T-cell (primary cell): ENCODE data around the gene DNAJC6. TPM values are rescaled to one million over a fixed set of nuclear protein-coding genes. Genes with fewer than 3 reads are reported as not detected.

Experiments
- ATAC-seq, 4 experiments: fragments of 200-7000 bp in 3 of 4; fragments of 150-1000 bp in 1 of 4; cut with Tn5 transposase; replicated peaks in 1 of 4; 1 replicate in 3 of 4; 2 replicates in 1 of 4; pipeline ENCODE4 v1.10.0; 2021; ENCODE audit warnings: moderate library complexity in 3 of 4, mild to moderate bottlenecking in 2 of 4, moderate number of reproducible peaks in 1 of 4
- CTCF ChIA-PET, 2 donors: fragments of 300-600 bp; sonication (Branson Sonifier 250); formaldehyde crosslinking; loops; one replicate each; lab custom pipeline; 2022; ENCODE audit warnings: antibody characterized with exemption in 2 of 2; lab: Charles Lee
- POLR2A ChIA-PET, 2 donors: fragments of 300-600 bp; sonication (Branson Sonifier 250); formaldehyde crosslinking; loops; one replicate each; lab custom pipeline; 2022; ENCODE audit warnings: antibody characterized with exemption in 2 of 2; lab: Charles Lee
- DNase-seq, 35 experiments: peaks; one replicate each; pipeline versions ENCODE4 v3.0.0 to v3.0.0-alpha.2; 2013 to 2023
- H3K27ac ChIP-seq: one replicate; pipeline ENCODE4 v1.5.1; 2013; ENCODE audit warnings: low read length
- H3K27me3 ChIP-seq, 2 experiments: replicated peaks in 1 of 2; 1 replicate in 1 of 2; 2 replicates in 1 of 2; pipeline versions ENCODE4 v1.6.1 to v1.7.0; 2013; ENCODE audit warnings: low read length in 1 of 2, mixed read lengths in 1 of 2; ENCODE audit not compliant: control insufficient read depth in 2 of 2, insufficient read depth in 2 of 2; ENCODE audit errors: extremely low read depth in 1 of 2
- H3K36me3 ChIP-seq, 2 donors: 1 replicate in 1 of 2; 2 replicates in 1 of 2; pipeline versions ENCODE4 v1.6.1 to v1.7.0; 2013; ENCODE audit warnings: low read length in 1 of 2; ENCODE audit not compliant: control insufficient read depth in 2 of 2, insufficient read depth in 1 of 2; ENCODE audit errors: extremely low read depth in 1 of 2
- H3K4me1 ChIP-seq, 2 experiments: 1 replicate in 1 of 2; 2 replicates in 1 of 2; pipeline versions ENCODE4 v1.6.1 to v1.7.0; 2013; ENCODE audit warnings: low read length in 2 of 2, mixed read lengths in 1 of 2; ENCODE audit not compliant: insufficient read depth in 2 of 2, control insufficient read depth in 1 of 2; ENCODE audit errors: extremely low read depth in 1 of 2
- H3K4me3 ChIP-seq, 2 donors: 1 replicate in 1 of 2; 2 replicates in 1 of 2; pipeline versions ENCODE4 v1.5.1 to v1.7.0; 2013; ENCODE audit warnings: mild to moderate bottlenecking in 2 of 2, low read length in 1 of 2, moderate library complexity in 1 of 2; ENCODE audit not compliant: control insufficient read depth in 1 of 2; ENCODE audit errors: extremely low read depth in 1 of 2
- H3K9me3 ChIP-seq: 2 replicates; pipeline ENCODE4 v1.7.0; 2013
- H3K27ac Mint-ChIP-seq, 2 donors: one replicate each; pipeline ENCODE4 v1.8.0; 2020 to 2021; ENCODE audit warnings: mild to moderate bottlenecking in 2 of 2, mixed read lengths in 2 of 2
- H3K27me3 Mint-ChIP-seq, 2 donors: one replicate each; pipeline ENCODE4 v1.8.0; 2021 to 2022; ENCODE audit warnings: mixed read lengths in 2 of 2
- H3K36me3 Mint-ChIP-seq: one replicate; pipeline ENCODE4 v1.8.0; 2021; ENCODE audit warnings: mixed read lengths
- H3K4me1 Mint-ChIP-seq, 3 donors: one replicate each; pipeline ENCODE4 v1.8.0; 2020 to 2022; ENCODE audit warnings: mixed read lengths in 3 of 3, mild to moderate bottlenecking in 1 of 3
- H3K4me3 Mint-ChIP-seq, 3 donors: one replicate each; pipeline ENCODE4 v1.8.0; 2020 to 2022; ENCODE audit warnings: mild to moderate bottlenecking in 3 of 3, mixed read lengths in 3 of 3, moderate library complexity in 3 of 3
- H3K9me3 Mint-ChIP-seq, 3 donors: one replicate each; pipeline ENCODE4 v1.8.0; 2020 to 2022; ENCODE audit warnings: mixed read lengths in 3 of 3
- WGBS: methylation state at CpG from one replicate; pipeline ENCODE4 v1.1.5; 2013; ENCODE audit warnings: missing lambda C conversion rate; ENCODE audit not compliant: insufficient coverage; 5-methylcytosine and 5-hydroxymethylcytosine counted together
- total RNA-seq, 35 experiments: library from RNA in 6 of 35; stranded (reverse) in 6 of 35; fragments of 120-200 nt in 1 of 35; gene quantifications; one replicate each; pipeline versions ENCODE4 v1.2.1 to v1.2.4 and lab custom pipeline; 2013 to 2026

Gene DNAJC6
- total RNA-seq, 5 donors from 2014 or later (not counting 1 experiment from before 2014, with no cell fraction given) = 1.4 to 5.2 (median 2.4) TPM

DNA sequence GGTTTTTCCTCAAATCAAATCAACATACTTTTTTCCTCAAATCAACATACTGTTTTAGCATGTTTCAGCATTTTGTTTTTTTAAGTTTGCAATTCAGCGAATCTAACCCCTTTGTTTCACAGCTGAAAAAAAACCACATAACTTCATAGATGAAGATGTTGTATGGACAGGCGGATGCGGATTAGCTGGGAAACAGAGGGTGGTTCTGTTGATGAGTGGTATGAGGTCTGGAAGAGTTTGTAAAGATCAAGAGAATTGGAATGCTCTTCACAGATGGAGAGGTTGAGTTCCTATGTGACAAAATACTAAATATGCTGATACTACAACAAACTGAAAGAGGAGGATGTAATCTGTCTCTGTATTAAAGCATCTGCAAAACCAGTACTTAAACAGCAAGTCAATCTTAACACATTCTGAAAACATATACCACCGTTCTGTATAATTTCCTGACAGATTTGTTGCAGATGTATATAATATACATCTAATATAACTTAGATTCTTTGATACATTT, 100.5 kb downstream of the DNAJC6 start:
- Histone ChIP-seq H3K27ac (no peak overlapping the region), H3K27me3 (peaks cover 0 to 4% of the 10 kb centered on the region in 2 experiments), H3K4me1 (no peaks in the 10 kb centered on the region), H3K4me3 (no peak overlapping the region), H3K9me3 (no peaks in the 10 kb centered on the region), H3K36me3 (no peaks in the 10 kb centered on the region)
- Mint-ChIP-seq H3K4me1 (no peaks in the 10 kb centered on the region), H3K4me3 (no peak overlapping the region), H3K9me3 (peaks cover 0 to 3% (median 0%) of the 10 kb centered on the region in 3 donors), H3K27ac (no peak overlapping the region), H3K27me3 (peaks cover 3 to 14% of the 10 kb centered on the region in 2 donors), H3K36me3 (peaks cover 31% of the 10 kb centered on the region)
- no CpG with 5 or more reads among the region's 4 CpGs for whole genome bisulfite sequencing
- POLR2A ChIA-PET = no interaction called here
- CTCF ChIA-PET = no interaction called here
- no peak for ATAC-seq
- DNase-seq = no peak

DNA sequence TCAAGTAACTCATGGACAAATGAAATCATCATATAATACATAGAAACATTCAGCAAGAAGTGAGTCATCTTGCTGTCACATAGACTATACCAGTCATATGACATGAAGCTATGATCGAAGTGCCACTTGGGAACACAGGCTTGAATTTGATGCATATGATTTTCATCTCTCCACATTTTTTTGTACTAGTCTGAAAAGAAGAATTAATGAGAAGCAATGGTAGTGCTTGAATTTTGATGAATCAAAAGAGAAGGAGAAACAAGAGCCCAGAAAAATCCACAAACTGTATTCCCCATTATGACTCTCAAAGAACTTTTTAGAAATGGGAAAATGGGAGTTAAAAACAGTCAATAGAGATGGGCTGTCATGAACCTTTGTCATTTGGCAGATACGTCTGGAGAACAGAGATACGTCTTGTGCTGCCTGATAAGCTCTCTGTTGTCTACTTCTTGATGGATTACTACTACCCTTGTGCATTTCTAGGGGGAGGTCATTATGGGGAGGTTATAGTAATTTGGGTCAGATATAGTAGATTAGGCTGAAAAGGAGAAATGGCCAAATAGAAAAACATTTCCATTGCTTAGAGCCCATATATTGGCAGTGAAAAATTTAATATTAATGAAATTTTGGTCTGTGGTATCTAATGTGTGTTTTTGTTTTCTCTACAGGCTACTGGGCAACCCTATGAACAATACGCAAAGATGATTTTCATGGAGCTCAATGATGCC, 103.1 kb downstream of the DNAJC6 start:
- peaks cover 18% of the 10 kb centered on the region for H3K36me3 Mint-ChIP-seq
- Histone ChIP-seq H3K9me3 (no peaks in the 10 kb centered on the region), H3K27me3 (peaks cover 0 to 4% of the 10 kb centered on the region in 2 experiments), H3K4me3 (no peak overlapping the region), H3K4me1 (no peaks in the 10 kb centered on the region), H3K36me3 (no peaks in the 10 kb centered on the region), H3K27ac (no peak overlapping the region)
- peaks cover 3 to 8% of the 10 kb centered on the region in 2 donors for H3K27me3 Mint-ChIP-seq
- no peak overlapping the region for H3K4me3 Mint-ChIP-seq
- H3K9me3 Mint-ChIP-seq = peaks cover 0 to 3% (median 0%) of the 10 kb centered on the region in 3 donors
- ATAC-seq = no peak
- ChIA-PET CTCF (interaction anchor here (1.0 to 1.3 kb wide), 2 partner anchors 8 to 176 kb away, joined by 3 to 4 read pairs; partner anchors contain the start of genes LEPR (in 1 of the 2) and LEPROT (in 1 of the 2)), POLR2A (no interaction called here)
- H3K27ac Mint-ChIP-seq = no peak overlapping the region
- WGBS = 93% methylated on average over 2 of the region's 4 CpGs
- H3K4me1 Mint-ChIP-seq = no peaks in the 10 kb centered on the region
- DNase-seq = no peak

DNA sequence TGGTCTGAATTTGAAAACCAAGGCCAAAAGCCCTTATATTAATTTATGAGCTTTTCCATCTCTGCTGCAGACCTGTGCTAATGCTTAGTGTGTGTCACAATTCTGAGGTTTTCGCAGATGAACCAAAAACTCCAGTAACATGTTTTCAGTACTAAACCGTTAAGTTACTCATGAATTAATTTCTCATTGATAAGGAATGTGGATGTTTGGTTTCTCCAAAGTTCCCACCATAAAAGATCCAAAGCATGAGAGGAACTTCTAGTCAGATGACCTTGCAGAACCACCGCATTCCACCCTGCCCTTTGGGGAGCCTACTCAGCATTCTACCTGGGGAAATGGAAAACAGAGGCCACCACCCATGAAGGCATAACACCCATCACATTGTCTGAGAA, 103.6 kb downstream of the DNAJC6 start:
- Mint-ChIP-seq H3K27me3 (peaks cover 3 to 8% of the 10 kb centered on the region in 2 donors), H3K27ac (no peak overlapping the region), H3K9me3 (peaks cover 0 to 3% (median 0%) of the 10 kb centered on the region in 3 donors), H3K36me3 (peaks cover 16% of the 10 kb centered on the region), H3K4me3 (no peak overlapping the region), H3K4me1 (no peaks in the 10 kb centered on the region)
- ChIA-PET CTCF (no interaction called here), POLR2A (no interaction called here)
- no peaks in the 10 kb centered on the region for H3K4me1 ChIP-seq
- H3K36me3 ChIP-seq = no peaks in the 10 kb centered on the region
- H3K4me3 ChIP-seq = no peak overlapping the region
- H3K27ac ChIP-seq = no peak overlapping the region
- no peaks in the 10 kb centered on the region for H3K9me3 ChIP-seq
- no peak for DNase-seq
- WGBS = no CpG with 5 or more reads among the region's 3 CpGs
- H3K27me3 ChIP-seq = peaks cover 0 to 4% of the 10 kb centered on the region in 2 experiments
- no peak for ATAC-seq

DNA sequence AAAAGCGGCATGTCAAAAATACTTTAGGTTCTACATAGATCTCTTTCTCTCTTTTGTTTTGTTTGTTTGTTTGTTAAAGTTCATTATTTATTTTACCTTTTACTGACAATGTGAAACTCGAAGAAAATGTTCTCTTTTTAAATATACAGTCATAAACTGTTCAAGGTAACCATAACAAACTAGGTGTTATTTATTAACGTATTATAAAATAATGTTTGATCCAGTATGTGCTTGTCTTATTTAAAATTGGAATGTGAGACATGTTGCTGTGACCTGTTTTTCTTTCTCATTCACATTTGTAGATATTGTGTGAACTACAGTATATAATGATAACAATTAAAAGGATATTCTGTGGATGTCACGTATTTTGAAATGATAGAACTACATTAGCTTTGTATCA, 105.2 kb downstream of the DNAJC6 start:
- Histone ChIP-seq H3K27me3 (peaks cover 0 to 4% of the 10 kb centered on the region in 2 experiments), H3K36me3 (no peaks in the 10 kb centered on the region), H3K27ac (no peak overlapping the region), H3K9me3 (no peaks in the 10 kb centered on the region), H3K4me1 (peaks cover 0 to 5% of the 10 kb centered on the region in 2 experiments), H3K4me3 (no peak overlapping the region)
- H3K9me3 Mint-ChIP-seq = peaks cover 0 to 3% (median 0%) of the 10 kb centered on the region in 3 donors
- no CpG with 5 or more reads among the region's 4 CpGs for WGBS
- peaks cover 9% of the 10 kb centered on the region for H3K36me3 Mint-ChIP-seq
- H3K4me1 Mint-ChIP-seq = peaks cover 1 to 9% (median 8%) of the 10 kb centered on the region in 3 donors
- H3K27me3 Mint-ChIP-seq = peaks cover 3 to 8% of the 10 kb centered on the region in 2 donors
- CTCF ChIA-PET = no interaction called here
- POLR2A ChIA-PET = no interaction called here
- no peak for DNase-seq
- H3K27ac Mint-ChIP-seq = no peak overlapping the region
- no peak overlapping the region for H3K4me3 Mint-ChIP-seq
- no peak for ATAC-seq

DNA sequence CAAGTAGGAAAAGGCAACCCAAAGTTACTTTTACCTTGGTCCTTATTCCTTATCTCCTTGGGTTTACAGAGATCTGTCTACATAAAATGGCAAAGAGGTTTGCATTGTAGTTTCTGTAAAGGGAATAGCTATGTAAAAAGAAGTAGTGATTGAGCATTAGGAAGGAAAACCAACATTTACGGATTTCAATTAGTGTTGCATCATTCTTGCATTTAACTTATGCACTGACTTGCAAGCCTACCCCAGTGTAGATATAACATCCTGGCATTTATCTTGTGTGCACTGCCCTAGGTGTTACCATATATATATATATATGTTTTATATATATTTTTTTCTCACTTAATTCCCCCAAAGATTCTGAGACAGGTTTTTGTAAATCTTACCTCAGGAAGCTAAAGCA, 107.4 kb downstream of the DNAJC6 start:
- ChIA-PET CTCF (interaction anchor here in 1 of 2 donors (0.9 kb wide), 1 partner anchor 12 kb away, joined by 3 read pairs; no protein-coding TSS in a partner anchor), POLR2A (interaction anchor here in 1 of 2 donors (0.5 kb wide), 1 partner anchor 448 kb away, joined by 4 read pairs; no protein-coding TSS in a partner anchor)
- peaks cover 7 to 13% (median 12%) of the 10 kb centered on the region in 3 donors for H3K4me1 Mint-ChIP-seq
- no peak overlapping the region for H3K4me3 Mint-ChIP-seq
- Histone ChIP-seq H3K27me3 (peaks cover 0 to under 1% of the 10 kb centered on the region in 2 experiments), H3K27ac (no peak overlapping the region), H3K4me3 (no peak overlapping the region), H3K4me1 (peaks cover 3 to 13% of the 10 kb centered on the region in 2 experiments), H3K36me3 (no peaks in the 10 kb centered on the region), H3K9me3 (no peaks in the 10 kb centered on the region)
- no peaks in the 10 kb centered on the region for H3K9me3 Mint-ChIP-seq
- no peak overlapping the region for H3K27ac Mint-ChIP-seq
- peaks cover 5% of the 10 kb centered on the region for H3K36me3 Mint-ChIP-seq
- DNase-seq (no peak), ATAC-seq (no peak)
- H3K27me3 Mint-ChIP-seq = peaks cover 1 to 8% of the 10 kb centered on the region in 2 donors
- WGBS = no CpG with 5 or more reads among the region's 1 CpG

DNA sequence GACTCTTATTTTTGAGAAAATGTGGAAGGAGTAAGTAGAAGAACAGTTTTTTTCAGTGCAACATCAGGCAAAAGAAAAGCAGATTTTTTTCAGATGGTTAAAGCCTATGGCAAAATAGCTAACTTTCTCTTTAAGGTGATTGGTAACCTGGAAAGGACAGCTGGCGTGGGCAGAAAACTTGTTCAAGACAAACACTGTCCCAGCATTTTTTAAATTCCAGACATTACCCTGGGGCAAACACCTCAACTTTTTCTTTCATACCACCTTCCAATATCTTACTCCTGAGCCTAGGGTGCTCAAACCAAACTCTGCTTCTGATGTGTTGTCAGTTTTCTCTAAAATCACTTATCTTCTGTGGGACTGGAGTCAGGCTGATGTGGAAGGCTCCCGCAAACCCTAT, 108.4 kb downstream of the DNAJC6 start:
- H3K27ac Mint-ChIP-seq = no peak overlapping the region
- no peaks in the 10 kb centered on the region for H3K36me3 Mint-ChIP-seq
- no CpG with 5 or more reads among the region's 2 CpGs for WGBS
- Histone ChIP-seq H3K9me3 (no peaks in the 10 kb centered on the region), H3K27ac (no peak overlapping the region), H3K4me1 (peaks cover 3 to 17% of the 10 kb centered on the region in 2 experiments), H3K4me3 (no peak overlapping the region), H3K36me3 (no peaks in the 10 kb centered on the region), H3K27me3 (no peaks in the 10 kb centered on the region)
- DNase-seq (no peak), ATAC-seq (no peak)
- no peak overlapping the region for H3K4me3 Mint-ChIP-seq
- ChIA-PET CTCF (no interaction called here), POLR2A (interaction anchor here in 1 of 2 donors (0.5 kb wide), 1 partner anchor 415 kb away, joined by 4 read pairs; no protein-coding TSS in a partner anchor)
- no peaks in the 10 kb centered on the region for H3K9me3 Mint-ChIP-seq
- H3K27me3 Mint-ChIP-seq = peaks cover 1 to 4% of the 10 kb centered on the region in 2 donors
- peaks cover 7 to 13% (median 12%) of the 10 kb centered on the region in 3 donors for H3K4me1 Mint-ChIP-seq
